ENCODE results near the gene KRTAP5-10.
"Not testable (repeated sequence)": the region's sequence is repeated elsewhere in the genome, so short reads cannot be mapped to it uniquely, and the experiment has no call there.

KRTAP5-10 gene

GRCh38 chr11:71576688-71577465 lies 11.5 kb downstream of the KRTAP5-10 start:
- H3K14ac ChIP-seq (ENCODE audit: low read length); H3K27me3 ChIP-seq (ENCODE audit: control insufficient read depth in 3 of 3, insufficient read depth in 3 of 3, low read depth in 1 of 3, low read length in 3 of 3); H3K4ac ChIP-seq (ENCODE audit: low read length); H3K79me1 ChIP-seq (ENCODE audit: low read depth, low read length); H2AFZ ChIP-seq (ENCODE audit: low read length); H3K4me1 ChIP-seq (ENCODE audit: control insufficient read depth in 2 of 2, insufficient read depth in 1 of 2, low read depth in 1 of 2, low read length in 2 of 2); H3K9ac ChIP-seq (ENCODE audit: low read depth, low read length, poor library complexity); H3K27ac ChIP-seq (replicated peaks; ENCODE audit: low read length); H4K91ac ChIP-seq (ENCODE audit: low read depth, low read length, poor library complexity); H4K8ac ChIP-seq (ENCODE audit: low read depth, low read length); H2BK5ac ChIP-seq (ENCODE audit: low read length); H2BK15ac ChIP-seq (ENCODE audit: low read length); H3K4me3 ChIP-seq (ENCODE audit: low read length in 2 of 2); H2BK120ac ChIP-seq (ENCODE audit: low read depth, low read length); DNase-seq (ENCODE audit: low spot score); H3K9me3 ChIP-seq (replicated peaks in 1 of 2; ENCODE audit: control insufficient read depth in 2 of 2, insufficient read depth in 1 of 2, low read depth in 1 of 2, low read length in 2 of 2); H3K23ac ChIP-seq (ENCODE audit: low read depth, low read length, poor library complexity); H3K4me2 ChIP-seq (ENCODE audit: insufficient read depth, low read length, poor library complexity, severe bottlenecking); H2BK12ac ChIP-seq (ENCODE audit: low read length); H3K18ac ChIP-seq (ENCODE audit: low read length); H3K36me3 ChIP-seq (replicated peaks in 1 of 2; ENCODE audit: control insufficient read depth in 2 of 2, insufficient read depth in 2 of 2, low read length in 2 of 2); H2AK5ac ChIP-seq (ENCODE audit: low read depth, low read length): not testable (repeated sequence)
- no CpG with 5 or more reads among the region's 41 CpGs for WGBS, 2 donors (ENCODE audit: extremely low coverage in 2 of 2, insufficient read length in 2 of 2, insufficient replicate concordance in 1 of 2)

GRCh38 chr11:71577469-71578004 lies 12.2 kb downstream of the KRTAP5-10 start:
- H2AK5ac ChIP-seq (ENCODE audit: low read depth, low read length) = no peak overlapping the region
- no peak overlapping the region for H2BK5ac ChIP-seq (ENCODE audit: low read length)
- H4K91ac ChIP-seq (ENCODE audit: low read depth, low read length, poor library complexity) = no peak overlapping the region
- WGBS, 2 donors (ENCODE audit: extremely low coverage in 2 of 2, insufficient read length in 2 of 2, insufficient replicate concordance in 1 of 2) = 100% methylated on average over 3 to 6 of the region's 7 CpGs
- no peak overlapping the region for H3K18ac ChIP-seq (ENCODE audit: low read length)
- H2BK12ac ChIP-seq (ENCODE audit: low read length) = no peak overlapping the region
- peaks cover 0 to 4% of the 10 kb centered on the region in 2 donors for H3K9me3 ChIP-seq (replicated peaks in 1 of 2; ENCODE audit: control insufficient read depth in 2 of 2, insufficient read depth in 1 of 2, low read depth in 1 of 2, low read length in 2 of 2)
- H3K27me3 ChIP-seq (ENCODE audit: control insufficient read depth in 3 of 3, insufficient read depth in 3 of 3, low read depth in 1 of 3, low read length in 3 of 3) = peaks cover 0 to 3% (median 0%) of the 10 kb centered on the region in 3 experiments
- no peak overlapping the region for H3K27ac ChIP-seq (replicated peaks; ENCODE audit: low read length)
- H3K4me2 ChIP-seq (ENCODE audit: insufficient read depth, low read length, poor library complexity, severe bottlenecking) = no peak overlapping the region
- peaks cover 0 to 10% of the 10 kb centered on the region in 2 donors for H3K4me1 ChIP-seq (ENCODE audit: control insufficient read depth in 2 of 2, insufficient read depth in 1 of 2, low read depth in 1 of 2, low read length in 2 of 2)
- DNase-seq (ENCODE audit: low spot score) = no peak
- H3K4me3 ChIP-seq (ENCODE audit: low read length in 2 of 2) = peak overlapping the region in 1 of 2 donors; percentile 46
- H3K14ac ChIP-seq (ENCODE audit: low read length) = no peak overlapping the region
- no peak overlapping the region for H3K4ac ChIP-seq (ENCODE audit: low read length)
- no peaks in the 10 kb centered on the region for H3K79me1 ChIP-seq (ENCODE audit: low read depth, low read length)
- no peak overlapping the region for H3K23ac ChIP-seq (ENCODE audit: low read depth, low read length, poor library complexity)
- no peak overlapping the region for H2BK120ac ChIP-seq (ENCODE audit: low read depth, low read length)
- H2AFZ ChIP-seq (ENCODE audit: low read length) = no peak overlapping the region
- H2BK15ac ChIP-seq (ENCODE audit: low read length) = no peak overlapping the region
- H3K36me3 ChIP-seq (replicated peaks in 1 of 2; ENCODE audit: control insufficient read depth in 2 of 2, insufficient read depth in 2 of 2, low read length in 2 of 2) = no peaks in the 10 kb centered on the region
- H3K9ac ChIP-seq (ENCODE audit: low read depth, low read length, poor library complexity) = peak overlapping the region; percentile 56
- peak overlapping the region; percentile 98 for H4K8ac ChIP-seq (ENCODE audit: low read depth, low read length)

- H3K27me3 ChIP-seq (ENCODE audit: control insufficient read depth in 3 of 3, insufficient read depth in 3 of 3, low read depth in 1 of 3, low read length in 3 of 3); H3K23ac ChIP-seq (ENCODE audit: low read depth, low read length, poor library complexity); H2BK12ac ChIP-seq (ENCODE audit: low read length); H3K4ac ChIP-seq (ENCODE audit: low read length); H2BK15ac ChIP-seq (ENCODE audit: low read length); H3K4me3 ChIP-seq (ENCODE audit: low read length in 2 of 2); H3K79me1 ChIP-seq (ENCODE audit: low read depth, low read length); H3K4me1 ChIP-seq (ENCODE audit: control insufficient read depth in 2 of 2, insufficient read depth in 1 of 2, low read depth in 1 of 2, low read length in 2 of 2); H2AFZ ChIP-seq (ENCODE audit: low read length); H3K14ac ChIP-seq (ENCODE audit: low read length); H2BK120ac ChIP-seq (ENCODE audit: low read depth, low read length); H2BK5ac ChIP-seq (ENCODE audit: low read length); H3K27ac ChIP-seq (replicated peaks; ENCODE audit: low read length); DNase-seq (ENCODE audit: low spot score); H3K9me3 ChIP-seq (replicated peaks in 1 of 2; ENCODE audit: control insufficient read depth in 2 of 2, insufficient read depth in 1 of 2, low read depth in 1 of 2, low read length in 2 of 2); H3K4me2 ChIP-seq (ENCODE audit: insufficient read depth, low read length, poor library complexity, severe bottlenecking); H3K36me3 ChIP-seq (replicated peaks in 1 of 2; ENCODE audit: control insufficient read depth in 2 of 2, insufficient read depth in 2 of 2, low read length in 2 of 2); H4K91ac ChIP-seq (ENCODE audit: low read depth, low read length, poor library complexity); H2AK5ac ChIP-seq (ENCODE audit: low read depth, low read length): not testable (repeated sequence)
- Histone ChIP-seq H3K18ac (ENCODE audit: low read length) (peak overlapping the region; percentile 65), H4K8ac (ENCODE audit: low read depth, low read length) (peak overlapping the region; percentile 65), H3K9ac (ENCODE audit: low read depth, low read length, poor library complexity) (peak overlapping the region; percentile 63)
- WGBS, 2 donors (ENCODE audit: extremely low coverage in 2 of 2, insufficient read length in 2 of 2, insufficient replicate concordance in 1 of 2) = no CpG with 5 or more reads among the region's 7 CpGs
Measured at GRCh38 chr11:71579513-71579912, 14.2 kb downstream of the KRTAP5-10 start.

Data from neuronal stem cell (in vitro differentiated cells).